GM19328 (cell line): Measurements from ENCODE around the gene PRKAR2B.

Source experiments
- ATAC-seq: cut with Tn5 transposase; IDR thresholded peaks from one replicate; pipeline ENCODE4 v1.9.1; 2021; ENCODE audit warnings: mild to moderate bottlenecking, moderate library complexity; ENCODE audit not compliant: unreplicated experiment

PRKAR2B gene

DNA sequence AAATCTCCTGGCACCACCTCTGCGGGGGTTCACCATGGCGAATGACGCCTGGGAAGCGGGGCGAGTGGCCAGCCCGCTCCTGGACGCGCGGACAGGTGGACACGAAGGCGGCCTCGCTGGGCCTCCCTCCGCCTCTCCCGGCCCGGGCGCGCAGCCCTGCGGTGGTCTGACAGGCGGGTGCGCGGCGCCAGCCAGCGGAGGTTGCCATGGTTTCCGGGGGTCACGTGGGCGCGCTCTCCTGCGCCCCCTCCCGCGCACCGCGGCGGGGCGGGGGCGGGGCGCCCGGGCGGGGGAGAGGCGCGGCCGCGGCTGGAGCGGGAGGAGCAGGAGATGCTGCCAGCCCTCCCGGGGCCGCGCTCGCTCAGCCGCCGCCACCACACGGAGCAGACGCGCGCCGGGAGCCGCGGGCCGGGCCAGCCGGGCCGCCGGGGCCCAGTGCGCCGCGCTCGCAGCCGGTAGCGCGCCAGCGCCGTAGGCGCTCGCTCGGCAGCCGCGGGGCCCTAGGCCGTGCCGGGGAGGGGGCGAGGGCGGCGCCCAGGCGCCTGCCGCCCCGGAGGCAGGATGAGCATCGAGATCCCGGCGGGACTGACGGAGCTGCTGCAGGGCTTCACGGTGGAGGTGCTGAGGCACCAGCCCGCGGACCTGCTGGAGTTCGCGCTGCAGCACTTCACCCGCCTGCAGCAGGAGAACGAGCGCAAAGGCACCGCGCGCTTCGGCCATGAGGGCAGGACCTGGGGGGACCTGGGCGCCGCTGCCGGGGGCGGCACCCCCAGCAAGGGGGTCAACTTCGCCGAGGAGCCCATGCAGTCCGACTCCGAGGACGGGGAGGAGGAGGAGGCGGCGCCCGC lies at the start of gene PRKAR2B:
PRKAR2B (plus strand) TSS at position 359 of the 848 bp plus-strand sequence; CDS start at position 562, 203 bp downstream.
- ATAC-seq = peak; percentile 86

DNA sequence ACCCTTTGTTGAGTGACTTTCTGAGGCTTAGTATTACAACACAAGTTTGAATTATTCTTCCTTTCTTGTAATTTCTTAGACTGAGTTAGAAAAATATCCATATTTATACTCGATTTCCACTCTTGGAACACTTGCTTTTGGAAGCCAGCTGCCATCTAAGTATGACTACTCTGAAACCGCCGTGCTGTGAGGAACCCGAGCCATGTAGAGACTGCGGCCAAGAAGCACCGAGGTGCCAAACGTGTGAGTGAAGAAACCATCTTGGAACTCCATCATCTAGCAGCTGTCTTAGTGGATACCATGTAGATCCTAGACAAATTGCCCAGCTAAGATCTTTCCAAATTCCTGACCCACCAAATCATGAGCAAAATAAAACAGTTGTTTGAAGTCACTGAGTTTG lies 49.7 kb upstream of the PRKAR2B start:
- no peak for ATAC-seq

DNA sequence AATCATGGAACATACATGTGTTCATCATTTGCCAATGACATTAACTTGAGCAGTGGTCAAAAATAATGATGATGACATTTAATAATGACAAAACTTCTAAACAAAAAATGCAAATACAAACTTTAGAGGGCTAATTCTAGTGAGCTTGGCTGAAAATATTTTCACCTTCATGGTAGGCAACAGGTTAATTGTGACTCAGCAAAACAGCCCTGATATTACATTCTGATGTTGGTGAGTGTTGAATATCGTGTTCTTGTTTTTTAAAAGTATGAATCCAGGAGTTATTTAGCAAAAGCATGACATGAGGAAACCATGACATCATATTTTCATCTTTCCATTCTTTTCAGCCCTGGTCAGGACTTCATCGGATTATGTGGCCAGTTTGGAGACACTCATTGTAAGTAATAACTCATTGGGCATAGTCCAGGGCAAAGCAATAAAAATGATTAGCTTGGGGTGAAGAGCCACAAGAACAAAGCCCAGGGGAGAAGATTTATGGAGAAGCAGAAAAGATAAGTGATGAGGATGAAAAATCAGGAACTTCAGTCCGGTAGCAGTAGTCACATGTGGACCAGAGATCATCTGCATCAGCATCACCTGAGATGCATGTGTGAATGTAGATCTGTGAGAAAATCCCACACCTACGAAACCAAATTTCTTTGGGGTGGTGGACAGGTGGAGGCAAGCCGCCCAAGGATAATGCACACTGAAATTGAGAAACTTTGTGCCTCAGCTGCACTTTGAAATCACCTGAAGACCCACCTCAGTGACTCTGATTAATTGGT lies 46.8 kb upstream of the PRKAR2B start:
- ATAC-seq = no peak

DNA sequence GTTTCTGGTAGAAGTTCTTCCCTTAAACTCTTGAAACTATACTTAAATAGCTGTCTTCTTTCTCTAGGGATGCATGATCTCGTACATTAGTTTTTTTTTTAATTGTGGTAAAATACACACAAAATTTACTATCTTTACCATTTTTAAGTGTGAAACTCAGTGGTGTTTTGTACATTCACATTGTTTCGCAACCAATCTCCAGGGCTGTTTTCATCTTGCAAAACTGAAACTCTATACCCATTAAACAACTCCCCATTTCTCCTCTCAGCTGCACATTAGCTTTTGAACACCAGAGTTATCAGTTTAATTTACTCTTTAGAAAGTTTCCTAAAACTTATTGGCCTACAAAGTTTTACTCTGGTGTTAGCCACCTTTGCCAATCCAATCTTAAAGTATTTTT lies 45.5 kb upstream of the PRKAR2B start:
- ATAC-seq = no peak

DNA sequence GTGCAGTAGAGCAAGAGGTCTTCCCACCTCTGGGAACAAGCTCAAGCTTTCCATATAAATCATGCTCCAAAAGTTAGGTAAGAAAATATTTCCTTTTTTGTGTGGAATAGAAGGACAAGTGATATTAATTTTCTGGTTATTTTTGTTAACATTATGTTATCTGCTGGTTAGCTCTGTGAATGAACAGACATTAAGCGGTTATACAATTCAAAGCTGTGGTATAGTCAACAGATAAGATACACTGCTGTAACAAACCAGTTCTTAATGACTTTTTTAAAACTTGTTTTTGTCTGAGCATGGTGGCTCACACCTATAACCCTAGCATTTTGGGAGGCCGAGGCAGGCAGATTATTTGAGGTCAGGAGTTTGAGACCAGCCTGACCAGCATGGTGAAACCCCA lies 43.0 kb upstream of the PRKAR2B start:
- no peak for ATAC-seq

DNA sequence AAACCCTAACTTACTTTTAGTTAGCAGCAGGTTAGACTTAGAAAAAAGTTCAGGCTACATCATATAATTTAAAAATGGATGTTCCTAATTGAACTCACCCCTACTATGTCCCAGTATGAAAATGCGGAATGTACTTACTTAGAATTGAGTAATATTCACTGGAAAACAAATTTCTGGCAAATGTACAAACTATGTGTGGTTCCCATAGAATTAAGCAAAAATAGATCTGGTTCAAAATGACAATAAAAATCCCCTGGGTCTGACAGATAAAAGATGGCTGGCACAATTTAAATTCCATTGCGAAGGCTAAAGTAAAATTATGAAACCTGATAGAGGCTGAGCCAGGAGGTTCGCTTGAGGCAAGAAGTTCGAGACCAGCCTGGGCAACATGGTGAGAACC lies 42.4 kb upstream of the PRKAR2B start:
- no peak for ATAC-seq

DNA sequence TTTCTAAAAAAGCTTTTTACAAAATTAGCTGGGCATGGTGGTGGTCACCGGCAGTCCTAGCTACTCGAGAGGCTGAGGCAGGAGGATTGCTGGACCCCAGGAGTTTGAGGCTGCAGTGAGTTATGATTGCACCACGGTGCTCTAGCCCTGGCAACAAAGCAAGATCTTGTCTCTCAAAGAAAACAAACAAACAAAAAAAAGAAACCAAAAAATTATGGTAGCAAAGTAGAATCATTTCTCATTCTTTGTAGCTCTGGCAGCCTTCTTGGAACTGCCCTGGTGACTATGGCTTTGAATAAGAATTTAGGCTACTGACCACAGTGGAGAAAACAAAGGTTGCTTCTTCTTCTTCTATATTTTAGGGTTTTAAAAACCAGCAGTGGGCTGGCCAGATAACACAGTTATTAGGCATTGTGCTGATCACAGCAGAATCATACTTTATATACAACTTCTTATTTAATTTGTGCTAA lies 41.9 kb upstream of the PRKAR2B start:
- no peak for ATAC-seq

DNA sequence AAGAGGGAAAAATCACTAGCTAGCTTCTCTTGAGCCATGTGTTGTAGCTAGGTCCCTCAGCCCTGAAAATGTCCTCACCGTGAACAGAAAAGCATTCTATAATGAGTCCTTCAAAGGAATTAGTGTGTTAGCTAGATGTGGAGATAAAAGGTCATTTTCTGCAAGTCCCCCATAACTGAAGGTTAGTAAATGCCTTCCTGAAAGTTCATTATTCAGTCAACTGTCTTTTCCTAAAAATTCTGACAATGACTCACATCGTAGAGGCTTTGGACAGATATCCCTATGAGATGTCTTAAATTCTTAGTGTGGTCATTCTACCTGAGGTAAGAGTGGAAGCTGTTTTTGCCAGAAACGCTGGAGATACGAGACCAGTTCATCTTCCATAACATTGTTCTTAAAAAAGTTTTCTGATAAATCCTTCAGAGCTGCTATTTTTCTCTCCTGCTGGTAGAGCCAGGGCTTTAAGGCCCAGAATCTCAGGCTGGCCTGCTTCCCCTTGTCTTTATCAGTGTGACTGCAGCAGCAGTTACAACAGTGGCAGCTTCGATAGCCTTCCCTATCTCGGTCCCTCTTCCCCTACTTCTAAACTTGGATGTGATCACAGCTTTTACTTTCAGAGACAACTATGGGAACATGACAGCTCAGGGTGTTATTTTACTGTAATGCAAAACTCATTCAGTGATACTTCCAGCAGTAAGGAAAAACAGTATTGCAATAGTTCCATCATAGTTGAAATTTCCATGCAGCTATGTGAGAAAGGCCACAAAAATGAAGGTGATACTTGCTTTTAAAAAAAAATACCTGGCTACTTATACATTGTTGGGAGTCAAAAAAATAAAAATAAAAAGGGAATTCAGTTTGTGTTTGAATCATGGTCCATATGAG lies 37.3 kb upstream of the PRKAR2B start:
- ATAC-seq = no peak

DNA sequence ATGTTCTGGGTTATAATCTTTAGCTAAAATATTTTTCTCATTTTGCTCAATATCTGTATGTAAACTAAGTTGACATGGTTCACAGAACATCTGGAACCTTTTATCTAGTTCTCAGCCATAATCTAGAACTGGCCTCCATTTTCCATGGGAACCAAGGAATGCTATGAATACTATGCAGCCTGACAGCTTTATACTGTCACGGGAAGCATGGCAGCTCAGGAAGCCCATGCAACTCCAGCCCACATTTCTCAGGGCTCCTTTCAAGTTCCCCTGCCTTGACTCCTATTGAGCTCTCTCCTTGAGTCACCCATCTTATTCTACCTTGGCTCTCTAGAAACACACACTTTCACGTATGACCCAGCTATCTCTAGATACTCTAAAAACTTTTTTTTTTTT lies 36.6 kb upstream of the PRKAR2B start:
- no peak for ATAC-seq

DNA sequence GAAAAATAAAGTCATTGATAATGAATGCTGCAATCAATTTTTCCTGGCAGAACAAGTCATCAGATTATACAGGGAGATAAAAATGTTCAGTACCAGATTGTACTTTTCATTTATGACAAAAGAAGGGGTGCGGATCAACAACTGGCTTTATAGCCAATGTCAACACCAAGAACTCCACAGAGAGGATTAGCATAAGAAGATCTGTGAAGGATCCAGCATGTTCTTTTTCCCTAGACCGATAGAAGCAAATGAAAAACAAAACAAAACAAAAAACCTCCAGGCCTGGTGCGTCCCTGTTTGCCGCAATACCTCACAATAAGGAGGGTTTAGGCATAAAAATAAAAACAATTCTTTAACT lies 34.7 kb upstream of the PRKAR2B start:
- no peak for ATAC-seq

DNA sequence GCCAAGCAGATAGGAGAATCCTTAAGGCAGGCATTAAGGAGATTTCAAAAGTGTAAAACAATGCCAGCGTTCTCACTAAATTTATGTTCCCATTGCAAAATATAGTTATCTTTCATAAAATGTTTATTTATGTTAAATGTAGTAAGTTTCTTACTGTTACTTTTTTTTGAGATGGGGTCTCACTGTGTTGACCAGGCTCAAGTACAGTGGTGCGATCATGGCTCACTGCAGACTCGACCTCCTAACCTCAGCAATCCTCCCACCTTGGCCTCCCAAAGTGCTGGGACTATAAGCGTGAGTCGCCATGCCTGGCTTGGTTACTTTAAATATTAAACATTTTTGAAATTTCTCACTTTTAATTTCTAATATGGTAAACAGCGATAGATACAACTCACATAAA lies 31.8 kb upstream of the PRKAR2B start:
- ATAC-seq = no peak

DNA sequence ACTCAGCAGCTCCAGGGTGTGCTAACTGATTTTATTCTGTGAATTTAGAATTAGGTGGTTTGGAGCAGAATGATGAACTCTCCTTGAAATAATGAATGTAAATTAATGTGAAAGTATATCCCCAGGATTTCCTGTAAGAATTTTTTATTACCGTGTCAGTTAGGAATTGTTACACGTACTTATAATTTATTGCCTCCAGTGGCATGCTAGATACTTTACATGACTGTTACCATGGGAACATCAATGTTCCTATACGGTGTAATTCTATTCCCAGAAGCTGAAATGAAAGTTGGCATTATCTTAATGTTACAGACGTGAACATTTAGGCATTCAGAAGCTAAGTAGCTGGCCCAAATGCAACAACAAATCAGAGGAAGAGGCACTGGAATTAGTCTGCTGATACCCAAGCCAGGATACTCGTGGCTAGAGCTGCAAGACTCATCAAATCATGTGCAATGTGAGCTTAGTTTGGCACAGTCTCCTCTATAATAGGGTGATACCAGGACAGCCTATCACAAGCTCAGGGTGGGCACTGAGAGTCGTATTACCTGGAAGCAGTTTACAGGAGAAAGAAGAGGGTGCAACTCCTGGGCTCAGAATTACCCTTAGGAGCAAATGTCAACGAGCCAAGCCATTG lies 30.0 kb upstream of the PRKAR2B start:
- ATAC-seq = no peak

DNA sequence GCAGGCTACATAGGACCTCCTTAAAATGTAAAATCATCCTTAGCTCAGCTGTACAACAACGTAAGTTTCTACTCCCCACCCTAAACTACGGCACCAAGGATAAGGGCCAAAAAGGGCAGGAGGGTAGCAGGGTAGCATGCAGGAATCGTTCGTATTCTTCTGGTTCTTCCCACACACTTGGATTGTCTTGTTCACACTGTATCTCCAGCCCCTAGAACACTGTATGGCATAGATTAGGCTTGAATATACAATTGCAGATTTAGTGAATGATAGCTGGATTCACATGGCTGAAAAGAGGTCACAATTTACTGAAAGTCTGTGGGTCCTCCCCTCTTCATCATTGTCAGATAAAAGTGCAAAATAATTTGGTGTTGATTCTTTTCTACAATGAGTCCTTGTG lies 28.2 kb upstream of the PRKAR2B start:
- ATAC-seq = no peak

DNA sequence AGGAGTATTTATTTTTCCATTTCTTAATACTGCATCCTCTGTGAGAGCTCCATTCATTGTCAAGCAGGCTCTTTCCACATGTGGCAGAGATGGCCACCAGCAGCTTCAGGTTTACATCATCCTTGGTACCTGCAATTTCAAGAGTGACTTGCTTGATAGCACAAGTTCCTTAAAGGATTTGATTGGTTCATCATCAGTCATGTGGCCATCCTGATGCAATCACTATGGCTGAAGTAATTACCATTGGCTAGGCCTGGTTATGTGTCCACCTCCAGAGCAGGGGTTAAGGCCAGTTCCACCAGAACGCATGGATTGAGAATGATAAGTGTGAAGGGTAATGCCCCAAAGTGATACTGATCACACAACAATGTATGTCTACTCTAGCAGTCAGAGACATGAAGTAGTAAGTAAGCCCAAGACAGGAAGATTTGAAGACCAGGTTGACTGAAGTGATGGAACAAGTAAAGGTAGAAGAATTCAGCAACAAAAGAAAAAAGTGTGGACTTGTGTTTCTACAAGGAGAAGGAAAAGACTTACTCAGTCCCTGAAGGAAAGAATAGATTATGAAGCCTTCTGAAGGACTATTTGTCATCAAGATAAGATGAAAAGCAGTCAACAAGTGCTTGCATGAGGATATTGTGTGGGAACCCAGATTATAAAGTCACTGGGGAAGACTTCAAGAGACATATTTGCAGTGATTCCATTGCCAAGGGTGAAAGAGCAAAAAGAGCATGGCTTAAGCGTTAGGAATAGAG lies 26.4 kb upstream of the PRKAR2B start:
- no peak for ATAC-seq

DNA sequence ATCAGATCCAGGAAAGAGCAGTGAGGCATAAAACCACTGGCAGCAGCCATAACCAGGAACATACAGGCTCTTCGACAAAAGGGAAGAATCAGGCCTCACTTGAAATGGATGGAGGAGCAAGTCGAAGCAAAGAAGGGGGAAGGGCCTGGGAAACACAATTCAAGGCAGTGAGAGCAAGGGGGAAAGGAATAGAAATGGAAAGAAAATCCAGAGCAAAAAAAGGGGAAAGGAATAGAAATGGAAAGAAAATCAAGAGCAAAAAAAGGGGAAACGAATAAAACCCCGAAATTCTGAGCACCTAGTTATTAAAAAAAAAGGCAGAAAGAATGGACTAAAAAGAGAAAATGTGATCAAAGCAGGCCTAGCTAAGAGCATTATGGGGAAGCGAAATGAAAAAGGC lies 24.1 kb upstream of the PRKAR2B start:
- ATAC-seq = no peak

DNA sequence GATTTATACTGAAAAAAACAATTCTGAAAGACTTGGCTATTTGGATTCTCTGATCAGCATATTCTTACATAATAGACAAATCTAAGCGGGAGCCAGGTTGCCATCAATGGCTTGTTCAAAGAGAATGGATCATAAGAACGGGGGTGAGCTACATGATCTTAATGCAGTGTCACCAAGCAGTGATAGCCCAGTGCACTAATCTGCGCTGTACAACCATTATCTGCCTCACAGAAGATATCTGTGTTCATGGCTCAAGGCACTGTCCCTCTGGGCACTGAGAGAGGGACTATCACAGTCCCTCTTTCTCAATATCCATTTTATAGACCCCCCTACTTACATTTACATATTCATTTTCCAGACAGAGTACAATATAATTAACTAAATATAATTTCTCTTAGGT lies 22.9 kb upstream of the PRKAR2B start:
- no peak for ATAC-seq

DNA sequence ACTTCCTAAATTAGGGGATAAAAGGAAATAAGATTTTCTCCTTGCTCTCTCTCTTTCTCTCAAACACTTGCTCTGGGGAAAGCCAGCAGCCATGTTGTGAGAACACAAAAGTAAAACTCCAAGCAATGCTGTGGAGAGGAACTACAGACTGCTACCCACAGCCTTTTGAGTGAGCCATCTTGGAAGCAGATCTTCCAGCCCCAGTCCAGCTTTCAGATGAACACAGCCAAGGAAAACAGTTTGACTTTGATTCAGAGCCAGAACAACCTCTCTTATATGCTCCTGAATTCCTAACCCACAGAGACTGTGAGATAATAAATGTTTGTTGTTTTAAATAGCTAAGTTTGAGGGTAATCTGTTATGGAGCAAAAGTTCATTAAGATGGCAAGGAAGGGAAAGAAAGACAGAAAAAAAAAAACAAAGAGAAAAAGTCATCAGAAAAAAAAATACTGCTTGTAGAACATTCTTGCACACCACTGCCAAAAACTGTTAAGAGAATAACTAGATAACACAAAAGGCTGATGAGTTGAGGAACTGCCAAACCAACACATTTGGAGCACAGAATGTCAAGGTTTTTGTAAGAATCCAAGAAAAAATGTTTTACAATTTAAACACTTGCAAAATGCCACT lies 20.9 kb upstream of the PRKAR2B start:
- no peak for ATAC-seq

DNA sequence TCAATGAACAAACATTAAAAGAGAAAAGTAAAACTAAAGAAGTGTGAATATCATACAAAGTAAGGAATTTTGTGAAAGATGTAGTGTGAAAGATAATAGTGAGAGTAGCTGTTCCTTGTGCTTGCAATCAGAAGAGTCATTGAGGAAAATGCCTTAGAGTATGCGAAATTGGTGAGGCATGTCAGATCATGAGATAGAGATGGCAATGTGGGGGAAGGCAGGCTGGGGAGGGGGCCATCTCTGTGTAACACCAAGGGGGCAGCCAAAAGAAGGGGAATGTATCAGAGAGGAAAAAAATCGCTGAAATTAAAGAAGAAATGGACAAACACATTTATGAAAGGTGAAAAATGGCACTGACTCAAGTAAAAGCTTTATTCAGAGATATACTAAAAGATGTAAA lies 19.6 kb upstream of the PRKAR2B start:
- no peak for ATAC-seq

DNA sequence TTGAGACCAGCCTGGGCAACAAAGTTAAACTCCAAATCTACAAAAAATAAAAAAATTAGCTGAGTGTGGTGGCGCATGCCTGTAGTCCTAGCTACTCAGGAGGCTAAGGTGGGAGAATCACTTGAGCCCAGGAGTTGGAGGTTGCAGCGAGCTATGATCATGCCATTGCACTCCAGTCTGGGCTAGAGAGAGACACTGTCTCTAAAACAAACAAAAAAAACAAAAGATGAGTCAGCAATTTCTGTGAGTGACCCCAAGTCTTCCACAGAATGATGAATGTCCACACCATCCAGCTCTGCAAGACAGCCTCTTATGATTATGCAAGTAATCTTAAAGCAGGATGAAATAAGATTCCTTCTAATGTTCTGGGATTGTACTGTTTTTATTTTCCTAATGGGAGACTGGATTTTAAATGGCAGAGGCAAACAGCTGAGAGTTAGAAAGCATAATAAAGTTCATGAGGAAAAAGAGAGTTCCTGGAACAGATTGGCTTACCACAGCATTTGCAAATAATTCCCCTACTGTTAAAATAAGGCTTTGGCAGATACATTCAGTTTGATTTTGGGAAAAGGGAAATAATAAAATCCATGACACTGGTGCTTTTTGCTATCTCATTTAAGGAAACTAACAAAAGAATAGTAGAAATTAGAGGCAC lies 18.9 kb upstream of the PRKAR2B start:
- ATAC-seq = no peak
